Cardiac atrium fibroblast (primary cell): ENCODE data around the gene PXMP2. TPM values are rescaled to one million over a fixed set of nuclear protein-coding genes. Genes with fewer than 3 reads are reported as not detected.

Experiments used
- total RNA-seq: library from RNA; depleted of rRNA; stranded (reverse); fragments of >200 nt; gene quantifications from 2 replicates; pipeline ENCODE4 v1.2.3, GENCODE V29; 2015

Gene PXMP2
- 46.8 and 48.4 TPM in 2 replicates for total RNA-seq

DNA sequence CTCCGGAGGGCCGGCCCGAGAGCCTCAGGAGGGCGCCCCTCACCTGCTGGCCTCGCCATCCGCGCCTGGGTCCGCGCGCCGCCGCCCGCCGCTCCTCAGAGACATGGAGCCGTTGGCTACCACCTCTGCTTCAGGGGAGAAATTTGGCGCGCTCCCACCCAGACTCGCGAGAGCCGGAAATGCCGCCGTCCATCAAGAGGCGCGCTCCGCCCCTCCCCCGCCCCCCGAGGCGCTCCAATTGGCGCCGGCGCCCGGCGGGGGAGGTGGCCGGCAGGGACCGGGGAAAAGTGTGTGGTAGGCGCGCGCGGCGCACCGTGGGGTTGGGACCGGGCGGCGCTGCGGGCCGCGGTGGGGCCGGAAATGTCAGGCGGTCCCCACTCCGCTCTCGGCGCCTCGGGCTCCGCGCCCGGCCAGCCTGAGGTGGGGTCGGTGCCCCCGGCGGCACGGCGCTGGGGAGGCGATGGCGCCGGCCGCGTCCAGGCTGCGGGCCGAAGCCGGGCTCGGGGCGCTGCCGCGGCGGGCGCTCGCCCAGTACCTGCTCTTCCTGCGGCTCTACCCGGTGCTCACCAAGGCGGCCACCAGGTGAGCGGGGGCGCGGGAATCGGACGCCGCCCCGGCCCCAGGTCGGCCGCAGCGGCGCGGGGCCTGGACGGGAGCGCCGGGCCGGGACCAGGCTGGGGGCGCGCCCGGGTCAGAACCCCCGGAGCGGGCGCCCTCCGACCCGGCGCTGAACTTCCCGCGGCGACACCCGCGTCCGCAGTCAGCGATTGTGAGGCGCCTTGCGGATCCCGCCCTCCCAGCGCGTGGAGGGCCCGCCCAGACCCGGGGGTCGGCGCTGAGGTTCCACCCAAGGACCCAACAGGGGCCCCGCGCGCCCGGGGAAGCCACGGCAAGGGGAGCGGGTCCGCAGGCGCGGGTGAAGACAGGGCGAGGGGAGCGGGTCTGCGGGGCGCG, at the start of gene PXMP2, which contains the start of gene POLE:
Gene PXMP2 (plus strand): TSS at position 377 of the 954 bp plus-strand sequence. CDS start 84 bp downstream, at position 461.
Gene POLE (minus strand): TSS at position 132 of the 954 bp plus-strand sequence. CDS start 27 bp downstream, at position 105.

GRCh38 chr12:132710405-132711079, 23.2 kb downstream of the PXMP2 start, which contains the start of gene PGAM5:
Gene PGAM5, plus strand, starts transcription at chr12:132710842. Its CDS starts 35 bp downstream, at chr12:132710877.

Other genes starting within 250 kb of the PXMP2 start
- 6.5 and 6.9 TPM in 2 replicates for gene FBRSL1, start 197.4 kb upstream of the PXMP2 start, total RNA-seq
- not detected in 2 replicates for gene LRCOL1, start 77.0 kb upstream of the PXMP2 start, total RNA-seq
- not detected in 2 replicates for gene P2RX2, start 68.8 kb upstream of the PXMP2 start, total RNA-seq
- gene POLE, start 245 bp upstream of the PXMP2 start, total RNA-seq: 9.4 and 18.4 TPM in 2 replicates
- gene PGAM5, start 23.3 kb downstream of the PXMP2 start, total RNA-seq: 16.6 and 22.4 TPM in 2 replicates
- gene ANKLE2, start 74.2 kb downstream of the PXMP2 start, total RNA-seq: 36.8 and 43.0 TPM in 2 replicates
- 74.0 and 86.0 TPM in 2 replicates for gene GOLGA3, start 141.3 kb downstream of the PXMP2 start, total RNA-seq
- 29.8 and 36.8 TPM in 2 replicates for gene CHFR, start 200.0 kb downstream of the PXMP2 start, total RNA-seq